ENCODE measurements around the gene APBA2.
"Not testable (repeated sequence)": the region's sequence is repeated elsewhere in the genome, so short reads cannot be mapped to it uniquely, and the experiment has no call there.

The APBA2 gene

DNA sequence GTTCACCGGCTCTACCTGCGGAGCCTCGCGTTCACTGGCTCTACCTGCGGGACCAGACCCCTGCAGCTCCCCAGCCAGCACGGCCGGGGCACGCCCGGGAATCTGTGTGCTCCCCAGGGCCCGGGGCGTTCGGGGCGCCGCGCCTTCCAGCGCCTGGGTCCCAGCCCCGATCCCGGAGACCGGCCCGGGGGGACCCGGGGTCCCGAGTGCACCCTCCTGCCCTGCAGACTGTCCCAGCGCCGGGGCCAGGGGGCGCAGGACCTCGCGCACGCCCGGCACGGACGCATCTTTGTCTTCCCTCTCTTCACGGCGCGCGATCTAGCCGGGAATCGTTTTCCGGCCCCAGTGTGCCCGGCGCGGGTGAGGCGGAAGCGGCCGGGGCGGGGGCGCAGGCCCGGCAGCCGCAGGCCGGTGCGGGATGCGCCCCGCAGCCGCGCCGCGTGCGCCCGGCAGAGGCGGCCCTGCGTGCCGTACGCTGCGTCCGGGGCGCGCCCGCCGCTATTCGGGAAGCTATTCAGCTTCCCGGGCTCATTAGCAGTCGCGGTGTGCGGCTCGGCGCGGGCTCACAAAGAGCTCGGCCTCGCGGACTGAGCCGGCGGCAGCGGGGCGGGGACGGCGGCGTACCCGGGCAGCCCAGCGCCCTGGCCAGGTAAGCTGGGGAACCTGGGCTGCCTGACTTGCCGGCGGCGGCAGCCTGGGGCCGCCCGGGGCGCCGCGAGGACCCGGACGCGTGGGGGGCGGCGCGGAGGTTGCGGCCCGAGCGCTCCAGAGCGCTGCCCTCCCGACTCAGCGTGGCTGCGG is at the start of gene APBA2:
Gene APBA2 (plus strand): TSS at position 345 of the 801 bp plus-strand sequence. CDS start 167,911 bp downstream, outside the sequence.
- peak in 1 of 3 donors; percentile 31 for DNase-seq (ENCODE audit: low read depth in 3 of 3)

DNA sequence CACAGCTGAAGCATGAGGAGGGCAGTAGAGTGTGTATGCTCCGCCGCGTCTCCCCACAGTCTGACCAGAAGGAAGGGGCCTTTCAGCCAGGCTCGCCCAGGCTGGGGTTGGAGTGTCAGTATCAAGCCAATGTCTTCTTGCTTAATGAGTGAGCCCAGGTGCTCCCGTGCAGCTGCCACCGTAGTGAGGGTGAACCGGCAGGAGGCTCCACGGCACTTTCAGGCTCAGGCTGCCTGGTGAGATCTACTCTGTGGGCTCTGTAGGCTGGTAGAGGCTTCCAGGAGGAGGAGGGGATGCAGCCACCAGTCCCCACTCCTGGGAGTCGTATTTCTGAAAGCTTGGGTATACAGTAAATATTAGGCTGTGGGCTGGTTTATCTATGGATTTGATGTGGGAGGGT is 45.5 kb upstream of the APBA2 start:
- DNase-seq (ENCODE audit: low read depth in 3 of 3): not testable (repeated sequence)

DNA sequence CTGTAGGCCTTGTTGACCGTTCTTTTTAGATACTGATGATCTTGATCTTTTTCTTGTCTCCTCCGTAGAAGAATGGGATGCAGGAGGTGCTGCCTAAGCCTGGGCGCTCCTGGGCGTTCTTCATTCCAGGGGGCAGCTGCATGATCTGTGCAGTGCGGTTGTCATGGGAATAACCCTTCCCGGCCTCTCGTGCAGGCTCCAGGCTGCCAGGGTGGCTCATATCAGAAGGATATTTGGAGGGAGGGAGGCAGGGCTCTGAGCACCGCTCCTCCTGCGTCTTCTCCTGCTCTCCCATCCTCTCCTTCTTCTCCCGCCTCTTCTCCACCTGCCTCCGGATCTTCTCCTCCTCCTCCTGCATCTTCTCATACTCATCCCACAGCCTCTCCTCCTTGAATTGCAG is 43.6 kb upstream of the APBA2 start:
- not testable (repeated sequence) for DNase-seq (ENCODE audit: low read depth in 3 of 3)

DNA sequence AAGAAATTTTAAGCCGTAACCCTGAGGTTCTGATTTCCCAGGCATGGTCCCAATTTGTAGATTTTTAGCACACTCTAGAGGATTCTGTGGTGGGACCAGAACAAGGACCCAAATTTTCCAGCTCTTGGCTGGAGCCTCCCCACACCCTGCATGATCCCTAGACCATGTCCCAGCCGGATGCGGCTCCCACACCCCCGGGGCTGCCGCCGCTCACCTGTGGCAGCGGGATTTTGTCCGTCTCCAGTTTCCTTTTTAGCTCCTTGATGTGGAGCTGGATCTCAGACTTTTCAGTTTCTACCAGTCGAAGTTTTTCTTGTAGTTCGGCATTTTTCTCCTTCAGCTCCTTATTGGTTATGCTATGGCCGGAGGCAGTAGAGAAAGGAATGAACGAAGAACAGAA is 42.3 kb upstream of the APBA2 start:
- DNase-seq (ENCODE audit: low read depth in 3 of 3): not testable (repeated sequence)

GRCh38 chr15:28844147-28844546 is 41.6 kb upstream of the APBA2 start:
- DNase-seq (ENCODE audit: low read depth in 3 of 3): not testable (repeated sequence)

DNA sequence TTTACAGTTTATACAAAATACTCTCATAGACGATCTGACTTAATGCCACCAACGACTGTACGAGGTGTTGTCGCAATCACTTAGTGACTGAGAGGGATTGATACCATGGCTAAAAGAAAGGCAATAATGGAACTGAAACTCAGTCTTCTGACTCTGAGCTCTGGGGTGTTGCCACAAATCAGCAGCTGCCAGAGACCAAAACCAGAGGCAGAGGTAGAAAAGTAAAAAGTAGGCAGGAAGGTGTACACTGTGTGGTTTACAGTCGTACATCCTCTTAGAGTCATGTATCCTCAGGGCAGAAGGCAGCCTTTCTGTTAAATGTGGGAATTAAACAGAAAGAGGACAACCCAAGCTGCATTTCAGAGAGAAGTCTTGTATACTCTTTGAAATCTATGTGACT is 38.5 kb upstream of the APBA2 start:
- peak in 1 of 3 donors; percentile 26 for DNase-seq (ENCODE audit: low read depth in 3 of 3)

GRCh38 chr15:28847959-28848358 is 37.8 kb upstream of the APBA2 start:
- not testable (repeated sequence) for DNase-seq (ENCODE audit: low read depth in 3 of 3)

- DNase-seq (ENCODE audit: low read depth in 3 of 3): peak in 1 of 3 donors; percentile 23
Observed at GRCh38 chr15:28848521-28848920, 37.3 kb upstream of the APBA2 start, which contains the start of gene GOLGA6L7. Gene GOLGA6L7, minus strand, starts transcription at chr15:28848644. Its CDS starts 95 bp downstream, at chr15:28848549.

GRCh38 chr15:28849271-28849670 is 36.5 kb upstream of the APBA2 start:
- DNase-seq (ENCODE audit: low read depth in 3 of 3): not testable (repeated sequence)

DNA sequence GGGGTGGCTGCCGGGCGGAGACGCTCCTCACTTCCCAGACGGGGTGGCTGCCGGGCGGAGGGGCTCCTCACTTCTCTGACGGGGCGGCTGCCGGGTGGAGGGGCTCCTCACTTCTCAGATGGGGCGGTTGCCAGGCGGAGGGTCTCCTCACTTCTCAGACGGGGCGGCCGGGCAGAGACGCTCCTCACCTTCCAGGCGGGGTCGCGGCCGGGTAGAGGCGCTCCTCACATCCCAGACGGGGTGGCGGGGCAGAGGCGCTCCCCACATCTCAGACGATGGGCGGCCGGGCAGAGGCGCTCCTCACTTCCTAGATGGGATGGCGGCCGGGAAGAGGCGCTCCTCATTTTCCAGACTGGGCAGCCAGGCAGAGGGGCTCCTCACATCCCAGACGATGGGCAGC is 36.0 kb upstream of the APBA2 start:
- DNase-seq (ENCODE audit: low read depth in 3 of 3): not testable (repeated sequence)

DNA sequence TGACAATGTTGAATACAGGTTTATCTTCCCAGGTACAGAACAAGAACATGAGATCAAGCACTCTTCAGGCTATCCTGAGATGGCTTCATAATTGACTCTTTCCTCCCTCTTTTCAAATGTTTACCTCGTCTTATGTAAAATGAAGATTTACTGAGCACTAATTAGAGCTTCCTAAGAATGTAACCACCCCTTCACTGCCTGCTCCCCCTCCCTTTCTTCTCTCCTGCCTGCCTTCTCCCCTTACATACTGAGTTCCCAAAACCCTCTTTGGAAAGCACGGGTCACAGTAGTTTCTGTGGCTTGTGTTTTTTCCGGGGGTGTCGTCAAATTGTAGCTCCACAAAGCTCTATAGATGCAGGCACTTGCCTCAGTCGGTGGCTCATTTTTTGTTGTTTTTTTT is 32.1 kb upstream of the APBA2 start:
- not testable (repeated sequence) for DNase-seq (ENCODE audit: low read depth in 3 of 3)

GRCh38 chr15:28854578-28854977 is 31.2 kb upstream of the APBA2 start:
- not testable (repeated sequence) for DNase-seq (ENCODE audit: low read depth in 3 of 3)

DNA sequence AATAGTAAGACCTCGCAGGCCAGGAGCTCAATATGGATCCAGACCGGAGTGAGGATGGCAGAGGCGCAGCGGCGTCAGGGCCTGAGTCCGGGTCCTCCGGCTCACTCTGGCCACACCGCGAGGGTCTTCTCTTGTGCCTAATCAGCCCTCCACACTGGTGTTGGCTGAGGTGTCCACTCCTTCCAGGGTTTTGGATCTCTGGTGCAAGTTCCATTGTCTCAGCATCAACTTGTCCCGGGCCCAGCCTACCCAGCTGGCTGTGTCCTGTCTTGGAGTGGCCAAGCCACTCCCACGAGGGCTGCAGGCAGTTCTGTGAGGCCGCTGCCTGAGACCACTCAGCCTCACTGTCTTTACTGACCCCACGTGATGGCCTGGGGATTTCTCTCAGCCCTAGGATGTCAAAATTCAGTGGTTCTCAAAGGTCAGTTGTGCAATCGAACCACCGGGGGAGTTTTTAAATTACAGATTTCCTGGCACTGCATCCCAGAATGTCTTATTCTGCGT is 24.7 kb upstream of the APBA2 start:
- DNase-seq (ENCODE audit: low read depth in 3 of 3): no peak

DNA sequence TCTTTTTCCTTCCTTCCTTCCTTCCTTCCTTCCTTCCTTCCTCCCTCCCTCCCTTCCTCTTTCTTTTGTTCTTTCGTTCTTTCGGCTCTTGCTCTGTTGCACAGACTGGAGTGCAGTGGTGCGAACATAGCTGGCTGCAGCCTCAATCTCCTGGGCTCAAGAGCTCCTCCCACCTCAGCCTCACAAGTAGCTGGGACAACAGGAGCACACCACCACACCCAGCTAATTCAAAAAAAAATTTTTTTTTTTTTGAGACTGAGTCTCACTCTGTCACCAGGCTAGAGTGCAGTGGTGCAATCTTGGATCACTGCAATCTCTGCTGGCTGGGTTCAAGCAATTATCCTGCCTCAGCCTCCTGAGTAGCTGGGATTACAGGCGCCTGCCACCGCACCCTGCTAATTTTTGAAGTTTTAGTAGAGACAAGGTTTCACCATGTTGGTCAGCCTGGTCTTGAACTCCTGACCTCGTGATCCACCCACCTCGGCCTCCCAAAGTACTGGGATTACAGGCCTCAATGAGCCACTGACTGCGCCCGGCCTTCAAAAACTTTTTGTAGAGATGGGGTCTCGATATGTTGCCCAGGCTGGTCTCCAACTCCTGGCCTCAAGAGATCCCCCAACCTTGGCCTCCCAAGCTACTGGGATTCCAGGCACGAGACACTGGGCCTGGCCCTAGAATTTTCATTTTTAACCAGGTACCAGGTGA is 24.0 kb upstream of the APBA2 start:
- DNase-seq (ENCODE audit: low read depth in 3 of 3): not testable (repeated sequence)

- DNase-seq (ENCODE audit: low read depth in 3 of 3): no peak
Observed at GRCh38 chr15:28868744-28869345, 16.9 kb upstream of the APBA2 start.

- DNase-seq (ENCODE audit: low read depth in 3 of 3): no peak
Observed at GRCh38 chr15:28871168-28871567, 14.6 kb upstream of the APBA2 start.

GRCh38 chr15:28873006-28873405 is 12.8 kb upstream of the APBA2 start:
- no peak for DNase-seq (ENCODE audit: low read depth in 3 of 3)

GRCh38 chr15:28873585-28874190 is 12.1 kb upstream of the APBA2 start:
- no peak for DNase-seq (ENCODE audit: low read depth in 3 of 3)

- DNase-seq (ENCODE audit: low read depth in 3 of 3): no peak
Observed at GRCh38 chr15:28875461-28876000, 10.2 kb upstream of the APBA2 start.

- no peak for DNase-seq (ENCODE audit: low read depth in 3 of 3)
Observed at GRCh38 chr15:28876131-28876844, 9.5 kb upstream of the APBA2 start.

GRCh38 chr15:28876845-28877185 is 9.0 kb upstream of the APBA2 start:
- no peak for DNase-seq (ENCODE audit: low read depth in 3 of 3)

All from stimulated activated CD4-positive, alpha-beta T cell treated with anti-CD3 and anti-CD28 coated beads, TNF-alpha, amount 100 ng/mL, for 48 hours (primary cell).